ENCODE measurements around the gene WDR46. TPM values are rescaled to one million over a fixed set of nuclear protein-coding genes. Genes with fewer than 3 reads are reported as not detected.

WDR46 gene
- total and polyA plus RNA-seq, 2 of the 13 experiments (the other 11 are each of a cell fraction or from before 2014, with no cell fraction given), result 47.4 to 105 TPM

DNA sequence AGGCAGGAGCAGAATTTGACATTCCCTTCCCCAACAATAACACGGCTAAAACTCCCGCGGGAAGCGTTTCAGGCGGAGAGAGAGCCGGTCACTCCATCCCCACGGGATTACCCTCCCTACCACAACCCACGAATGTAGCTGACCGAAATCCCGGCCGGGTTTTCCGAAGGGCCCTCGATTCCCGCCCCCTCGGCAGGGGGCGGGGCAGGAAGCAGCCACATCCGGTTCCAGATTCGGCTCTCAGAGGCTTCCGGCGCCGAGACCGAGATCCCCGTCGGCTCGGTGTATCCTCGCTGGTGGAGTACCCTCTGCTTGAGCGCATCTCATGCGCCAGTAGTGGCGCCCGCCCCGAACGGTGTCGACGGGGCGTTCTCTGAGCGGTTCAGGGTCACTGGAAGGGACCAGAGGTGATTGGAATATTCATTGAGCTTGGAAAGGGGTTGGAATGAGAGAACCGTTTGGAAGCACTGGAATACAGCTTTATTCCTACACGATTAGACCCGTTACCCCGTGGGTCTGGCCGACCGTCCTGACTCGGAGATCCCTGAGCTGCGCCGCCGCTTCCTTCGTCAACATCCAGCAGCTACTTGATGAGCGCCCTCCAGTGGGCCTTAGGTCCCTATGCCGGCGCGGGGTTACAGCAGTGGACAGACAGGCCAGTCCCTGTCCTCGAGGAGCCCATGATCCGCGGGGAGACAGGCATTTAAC is 10.4 kb upstream of the WDR46 start (continued):
- TF ChIP-seq, protein P1, sequence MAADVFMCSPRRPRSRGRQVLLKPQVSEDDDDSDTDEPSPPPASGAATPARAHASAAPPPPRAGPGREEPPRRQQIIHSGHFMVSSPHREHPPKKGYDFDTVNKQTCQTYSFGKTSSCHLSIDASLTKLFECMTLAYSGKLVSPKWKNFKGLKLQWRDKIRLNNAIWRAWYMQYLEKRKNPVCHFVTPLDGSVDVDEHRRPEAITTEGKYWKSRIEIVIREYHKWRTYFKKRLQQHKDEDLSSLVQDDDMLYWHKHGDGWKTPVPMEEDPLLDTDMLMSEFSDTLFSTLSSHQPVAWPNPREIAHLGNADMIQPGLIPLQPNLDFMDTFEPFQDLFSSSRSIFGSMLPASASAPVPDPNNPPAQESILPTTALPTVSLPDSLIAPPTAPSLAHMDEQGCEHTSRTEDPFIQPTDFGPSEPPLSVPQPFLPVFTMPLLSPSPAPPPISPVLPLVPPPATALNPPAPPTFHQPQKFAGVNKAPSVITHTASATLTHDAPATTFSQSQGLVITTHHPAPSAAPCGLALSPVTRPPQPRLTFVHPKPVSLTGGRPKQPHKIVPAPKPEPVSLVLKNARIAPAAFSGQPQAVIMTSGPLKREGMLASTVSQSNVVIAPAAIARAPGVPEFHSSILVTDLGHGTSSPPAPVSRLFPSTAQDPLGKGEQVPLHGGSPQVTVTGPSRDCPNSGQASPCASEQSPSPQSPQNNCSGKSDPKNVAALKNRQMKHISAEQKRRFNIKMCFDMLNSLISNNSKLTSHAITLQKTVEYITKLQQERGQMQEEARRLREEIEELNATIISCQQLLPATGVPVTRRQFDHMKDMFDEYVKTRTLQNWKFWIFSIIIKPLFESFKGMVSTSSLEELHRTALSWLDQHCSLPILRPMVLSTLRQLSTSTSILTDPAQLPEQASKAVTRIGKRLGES (CRISPR knock-in tag; IDR thresholded peaks at IDR 0.05; ENCODE audit: borderline replicate concordance), result no peak
- TF ChIP-seq ZBTB1 (CRISPR knock-in tag; IDR thresholded peaks at IDR 0.05; ENCODE audit: borderline replicate concordance) (no peak), ZNF230 (CRISPR knock-in tag; IDR thresholded peaks at IDR 0.05) (peak; percentile 87), JARID2 (CRISPR knock-in tag; IDR thresholded peaks at IDR 0.05; ENCODE audit: insufficient replicate concordance) (no peak), NFRKB (IDR thresholded peaks at IDR 0.05) (no peak), STAT5B (CRISPR knock-in tag; IDR thresholded peaks at IDR 0.05) (peak; percentile 64; the same call in 1 of the 2 replicates), KLF15 (CRISPR knock-in tag; IDR thresholded peaks at IDR 0.05; ENCODE audit: borderline replicate concordance) (peak; percentile 82; the same call in 1 of the 2 replicates), MBD4 (IDR thresholded peaks at IDR 0.05; ENCODE audit: borderline replicate concordance, low read length) (no peak; the same call in 1 of the 2 replicates), AGO1 (IDR thresholded peaks at IDR 0.05; ENCODE audit: low read depth, low read length, poor library complexity, severe bottlenecking) (peak; percentile 99), SMARCC2 (IDR thresholded peaks at IDR 0.05) (no peak), JUNB (CRISPR knock-in tag; IDR thresholded peaks at IDR 0.05; ENCODE audit: borderline replicate concordance) (0 out of 2 replicates have a peak, but pooled peaks have one; percentile 6), ZNF143 (CRISPR knock-in tag; IDR thresholded peaks at IDR 0.05) (peak; percentile 67; the same call in 1 of the 2 replicates), ZMYM3 (CRISPR knock-in tag; IDR thresholded peaks at IDR 0.05) (no peak; the same call in 1 of the 2 replicates), ZNF367 (CRISPR knock-in tag; IDR thresholded peaks at IDR 0.05; ENCODE audit: borderline replicate concordance) (0 out of 2 replicates have a peak, but pooled peaks have one; percentile 41)
- TF ChIP-seq, protein P2, sequence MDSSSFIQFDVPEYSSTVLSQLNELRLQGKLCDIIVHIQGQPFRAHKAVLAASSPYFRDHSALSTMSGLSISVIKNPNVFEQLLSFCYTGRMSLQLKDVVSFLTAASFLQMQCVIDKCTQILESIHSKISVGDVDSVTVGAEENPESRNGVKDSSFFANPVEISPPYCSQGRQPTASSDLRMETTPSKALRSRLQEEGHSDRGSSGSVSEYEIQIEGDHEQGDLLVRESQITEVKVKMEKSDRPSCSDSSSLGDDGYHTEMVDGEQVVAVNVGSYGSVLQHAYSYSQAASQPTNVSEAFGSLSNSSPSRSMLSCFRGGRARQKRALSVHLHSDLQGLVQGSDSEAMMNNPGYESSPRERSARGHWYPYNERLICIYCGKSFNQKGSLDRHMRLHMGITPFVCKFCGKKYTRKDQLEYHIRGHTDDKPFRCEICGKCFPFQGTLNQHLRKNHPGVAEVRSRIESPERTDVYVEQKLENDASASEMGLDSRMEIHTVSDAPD (CRISPR knock-in tag; IDR thresholded peaks at IDR 0.05), result no peak
- TF ChIP-seq, protein P3, sequence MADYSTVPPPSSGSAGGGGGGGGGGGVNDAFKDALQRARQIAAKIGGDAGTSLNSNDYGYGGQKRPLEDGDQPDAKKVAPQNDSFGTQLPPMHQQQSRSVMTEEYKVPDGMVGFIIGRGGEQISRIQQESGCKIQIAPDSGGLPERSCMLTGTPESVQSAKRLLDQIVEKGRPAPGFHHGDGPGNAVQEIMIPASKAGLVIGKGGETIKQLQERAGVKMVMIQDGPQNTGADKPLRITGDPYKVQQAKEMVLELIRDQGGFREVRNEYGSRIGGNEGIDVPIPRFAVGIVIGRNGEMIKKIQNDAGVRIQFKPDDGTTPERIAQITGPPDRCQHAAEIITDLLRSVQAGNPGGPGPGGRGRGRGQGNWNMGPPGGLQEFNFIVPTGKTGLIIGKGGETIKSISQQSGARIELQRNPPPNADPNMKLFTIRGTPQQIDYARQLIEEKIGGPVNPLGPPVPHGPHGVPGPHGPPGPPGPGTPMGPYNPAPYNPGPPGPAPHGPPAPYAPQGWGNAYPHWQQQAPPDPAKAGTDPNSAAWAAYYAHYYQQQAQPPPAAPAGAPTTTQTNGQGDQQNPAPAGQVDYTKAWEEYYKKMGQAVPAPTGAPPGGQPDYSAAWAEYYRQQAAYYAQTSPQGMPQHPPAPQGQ (CRISPR knock-in tag; IDR thresholded peaks at IDR 0.05; ENCODE audit: borderline replicate concordance), result no peak
- TF ChIP-seq, protein P4, sequence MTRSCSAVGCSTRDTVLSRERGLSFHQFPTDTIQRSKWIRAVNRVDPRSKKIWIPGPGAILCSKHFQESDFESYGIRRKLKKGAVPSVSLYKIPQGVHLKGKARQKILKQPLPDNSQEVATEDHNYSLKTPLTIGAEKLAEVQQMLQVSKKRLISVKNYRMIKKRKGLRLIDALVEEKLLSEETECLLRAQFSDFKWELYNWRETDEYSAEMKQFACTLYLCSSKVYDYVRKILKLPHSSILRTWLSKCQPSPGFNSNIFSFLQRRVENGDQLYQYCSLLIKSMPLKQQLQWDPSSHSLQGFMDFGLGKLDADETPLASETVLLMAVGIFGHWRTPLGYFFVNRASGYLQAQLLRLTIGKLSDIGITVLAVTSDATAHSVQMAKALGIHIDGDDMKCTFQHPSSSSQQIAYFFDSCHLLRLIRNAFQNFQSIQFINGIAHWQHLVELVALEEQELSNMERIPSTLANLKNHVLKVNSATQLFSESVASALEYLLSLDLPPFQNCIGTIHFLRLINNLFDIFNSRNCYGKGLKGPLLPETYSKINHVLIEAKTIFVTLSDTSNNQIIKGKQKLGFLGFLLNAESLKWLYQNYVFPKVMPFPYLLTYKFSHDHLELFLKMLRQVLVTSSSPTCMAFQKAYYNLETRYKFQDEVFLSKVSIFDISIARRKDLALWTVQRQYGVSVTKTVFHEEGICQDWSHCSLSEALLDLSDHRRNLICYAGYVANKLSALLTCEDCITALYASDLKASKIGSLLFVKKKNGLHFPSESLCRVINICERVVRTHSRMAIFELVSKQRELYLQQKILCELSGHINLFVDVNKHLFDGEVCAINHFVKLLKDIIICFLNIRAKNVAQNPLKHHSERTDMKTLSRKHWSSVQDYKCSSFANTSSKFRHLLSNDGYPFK (CRISPR knock-in tag; IDR thresholded peaks at IDR 0.05; ENCODE audit: borderline replicate concordance), result peak; percentile 88
- TF ChIP-seq, protein P5, sequence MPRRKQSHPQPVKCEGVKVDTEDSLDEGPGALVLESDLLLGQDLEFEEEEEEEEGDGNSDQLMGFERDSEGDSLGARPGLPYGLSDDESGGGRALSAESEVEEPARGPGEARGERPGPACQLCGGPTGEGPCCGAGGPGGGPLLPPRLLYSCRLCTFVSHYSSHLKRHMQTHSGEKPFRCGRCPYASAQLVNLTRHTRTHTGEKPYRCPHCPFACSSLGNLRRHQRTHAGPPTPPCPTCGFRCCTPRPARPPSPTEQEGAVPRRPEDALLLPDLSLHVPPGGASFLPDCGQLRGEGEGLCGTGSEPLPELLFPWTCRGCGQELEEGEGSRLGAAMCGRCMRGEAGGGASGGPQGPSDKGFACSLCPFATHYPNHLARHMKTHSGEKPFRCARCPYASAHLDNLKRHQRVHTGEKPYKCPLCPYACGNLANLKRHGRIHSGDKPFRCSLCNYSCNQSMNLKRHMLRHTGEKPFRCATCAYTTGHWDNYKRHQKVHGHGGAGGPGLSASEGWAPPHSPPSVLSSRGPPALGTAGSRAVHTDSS (CRISPR knock-in tag; conservative IDR thresholded peaks at IDR 0.05), result no peak; the same call in 1 of the 2 replicates
